Activated naive CD8-positive, alpha-beta T cell treated with anti-CD3 and anti-CD28 coated beads, Interleukin-2, amount 10 ng/mL, durations not matched to agents 7 days and 5 days (primary cell): ENCODE results near the gene SMOC2. TPM values are rescaled to one million over a fixed set of nuclear protein-coding genes. Genes with fewer than 3 reads are reported as not detected.

Experiments used
- ATAC-seq: fragments of 150-1000 bp; cut with Tn5 transposase; one replicate; pipeline ENCODE4 v1.10.0; 2021; ENCODE audit warnings: low read depth, moderate library complexity
- POLR2A ChIA-PET: fragments of 350-600 bp; sonication (Branson Sonifier 250); formaldehyde crosslinking; loops from one replicate; lab custom pipeline; 2021; ENCODE audit warnings: antibody characterized with exemption; lab: Charles Lee
- DNase-seq: peaks from one replicate; pipeline ENCODE4 v3.0.0; 2021
- H3K27ac Mint-ChIP-seq: one replicate; pipeline ENCODE4 v1.8.0; 2022; ENCODE audit warnings: mild to moderate bottlenecking, mixed read lengths
- H3K27me3 Mint-ChIP-seq: one replicate; pipeline ENCODE4 v1.8.0; 2022; ENCODE audit warnings: mild to moderate bottlenecking, moderate library complexity, mixed read lengths
- H3K36me3 Mint-ChIP-seq: one replicate; pipeline ENCODE4 v1.8.0; 2021; ENCODE audit warnings: mild to moderate bottlenecking, mixed read lengths
- H3K4me1 Mint-ChIP-seq: one replicate; pipeline ENCODE4 v1.8.0; 2021; ENCODE audit warnings: mixed read lengths
- H3K4me3 Mint-ChIP-seq: one replicate; pipeline ENCODE4 v1.8.0; 2022; ENCODE audit warnings: mild to moderate bottlenecking, moderate library complexity, mixed read lengths
- H3K9me3 Mint-ChIP-seq: one replicate; pipeline ENCODE4 v1.8.0; 2021; ENCODE audit warnings: mixed read lengths
- total RNA-seq, 2 experiments: library from RNA; stranded (reverse); gene quantifications; one replicate each; pipeline ENCODE4 v1.2.3, GENCODE V29; 2021

SMOC2 gene
- total RNA-seq, 2 experiments from 2014 or later = not detected

GRCh38 chr6:168508903-168509302 lies 67.9 kb downstream of the SMOC2 start:
- POLR2A ChIA-PET = no interaction called here
- H3K27me3 Mint-ChIP-seq = no peaks in the 10 kb centered on the region
- H3K27ac Mint-ChIP-seq = no peak overlapping the region
- peaks cover 2% of the 10 kb centered on the region for H3K4me1 Mint-ChIP-seq
- no peak for ATAC-seq
- DNase-seq = no peak
- no peaks in the 10 kb centered on the region for H3K9me3 Mint-ChIP-seq
- no peak overlapping the region for H3K4me3 Mint-ChIP-seq
- no peaks in the 10 kb centered on the region for H3K36me3 Mint-ChIP-seq

GRCh38 chr6:168513766-168514165 lies 72.8 kb downstream of the SMOC2 start:
- DNase-seq = no peak
- Mint-ChIP-seq H3K4me3 (no peak overlapping the region), H3K4me1 (no peaks in the 10 kb centered on the region), H3K36me3 (no peaks in the 10 kb centered on the region), H3K27ac (no peak overlapping the region), H3K9me3 (no peaks in the 10 kb centered on the region), H3K27me3 (no peaks in the 10 kb centered on the region)
- POLR2A ChIA-PET = no interaction called here
- no peak for ATAC-seq

GRCh38 chr6:168514216-168514615 lies 73.2 kb downstream of the SMOC2 start:
- no peak overlapping the region for H3K27ac Mint-ChIP-seq
- H3K27me3 Mint-ChIP-seq = no peaks in the 10 kb centered on the region
- DNase-seq (no peak), ATAC-seq (no peak)
- H3K9me3 Mint-ChIP-seq = no peaks in the 10 kb centered on the region
- H3K4me1 Mint-ChIP-seq = no peaks in the 10 kb centered on the region
- no peak overlapping the region for H3K4me3 Mint-ChIP-seq
- POLR2A ChIA-PET = no interaction called here
- no peaks in the 10 kb centered on the region for H3K36me3 Mint-ChIP-seq

- H3K4me1 Mint-ChIP-seq = no peaks in the 10 kb centered on the region
- POLR2A ChIA-PET = no interaction called here
- no peaks in the 10 kb centered on the region for H3K27me3 Mint-ChIP-seq
- no peak for DNase-seq
- no peaks in the 10 kb centered on the region for H3K36me3 Mint-ChIP-seq
- no peak overlapping the region for H3K4me3 Mint-ChIP-seq
- no peaks in the 10 kb centered on the region for H3K9me3 Mint-ChIP-seq
- no peak for ATAC-seq
- H3K27ac Mint-ChIP-seq = no peak overlapping the region
Observed at GRCh38 chr6:168515376-168515775, 74.4 kb downstream of the SMOC2 start.

GRCh38 chr6:168516944-168517741 lies 76.2 kb downstream of the SMOC2 start:
- ATAC-seq = no peak

GRCh38 chr6:168517742-168518347 lies 76.9 kb downstream of the SMOC2 start:
- ATAC-seq (no peak), DNase-seq (no peak)
- no peaks in the 10 kb centered on the region for H3K4me1 Mint-ChIP-seq
- H3K36me3 Mint-ChIP-seq = no peaks in the 10 kb centered on the region
- H3K9me3 Mint-ChIP-seq = peaks cover 1% of the 10 kb centered on the region
- H3K27ac Mint-ChIP-seq = no peak overlapping the region
- H3K4me3 Mint-ChIP-seq = no peak overlapping the region
- no peaks in the 10 kb centered on the region for H3K27me3 Mint-ChIP-seq
- POLR2A ChIA-PET = no interaction called here

More at GRCh38 chr6:168516944-168517741, 76.2 kb downstream of the SMOC2 start:
- POLR2A ChIA-PET = no interaction called here
- DNase-seq = no peak
- Mint-ChIP-seq H3K36me3 (no peaks in the 10 kb centered on the region), H3K27ac (no peak overlapping the region), H3K9me3 (peaks cover 1% of the 10 kb centered on the region), H3K4me3 (no peak overlapping the region), H3K4me1 (no peaks in the 10 kb centered on the region), H3K27me3 (no peaks in the 10 kb centered on the region)

GRCh38 chr6:168518348-168518745 lies 77.4 kb downstream of the SMOC2 start:
- no peaks in the 10 kb centered on the region for H3K36me3 Mint-ChIP-seq
- POLR2A ChIA-PET = no interaction called here
- H3K4me1 Mint-ChIP-seq = no peaks in the 10 kb centered on the region
- no peaks in the 10 kb centered on the region for H3K27me3 Mint-ChIP-seq
- DNase-seq (no peak), ATAC-seq (no peak)
- H3K27ac Mint-ChIP-seq = no peak overlapping the region
- H3K4me3 Mint-ChIP-seq = no peak overlapping the region
- H3K9me3 Mint-ChIP-seq = peaks cover 1% of the 10 kb centered on the region

- no peak overlapping the region for H3K4me3 Mint-ChIP-seq
- ATAC-seq = no peak
- no peaks in the 10 kb centered on the region for H3K4me1 Mint-ChIP-seq
- H3K36me3 Mint-ChIP-seq = no peaks in the 10 kb centered on the region
- no peak overlapping the region for H3K27ac Mint-ChIP-seq
- POLR2A ChIA-PET = no interaction called here
- no peak for DNase-seq
- H3K27me3 Mint-ChIP-seq = no peaks in the 10 kb centered on the region
- peaks cover 1% of the 10 kb centered on the region for H3K9me3 Mint-ChIP-seq
Observed at GRCh38 chr6:168518867-168519266, 77.9 kb downstream of the SMOC2 start.

GRCh38 chr6:168520233-168520632 lies 79.2 kb downstream of the SMOC2 start:
- Mint-ChIP-seq H3K4me3 (no peak overlapping the region), H3K27me3 (no peaks in the 10 kb centered on the region), H3K27ac (no peak overlapping the region), H3K36me3 (no peaks in the 10 kb centered on the region), H3K4me1 (no peaks in the 10 kb centered on the region), H3K9me3 (peaks cover 1% of the 10 kb centered on the region)
- POLR2A ChIA-PET = no interaction called here
- ATAC-seq (no peak), DNase-seq (no peak)

GRCh38 chr6:168524571-168525001 lies 83.6 kb downstream of the SMOC2 start:
- ATAC-seq = no peak
- peaks cover 1% of the 10 kb centered on the region for H3K9me3 Mint-ChIP-seq
- DNase-seq = no peak
- no peaks in the 10 kb centered on the region for H3K27me3 Mint-ChIP-seq
- no peaks in the 10 kb centered on the region for H3K36me3 Mint-ChIP-seq
- no peak overlapping the region for H3K27ac Mint-ChIP-seq
- H3K4me1 Mint-ChIP-seq = no peaks in the 10 kb centered on the region
- POLR2A ChIA-PET = no interaction called here
- H3K4me3 Mint-ChIP-seq = no peak overlapping the region

- ATAC-seq (no peak), DNase-seq (no peak)
- H3K27ac Mint-ChIP-seq = no peak overlapping the region
- H3K4me1 Mint-ChIP-seq = no peaks in the 10 kb centered on the region
- H3K27me3 Mint-ChIP-seq = no peaks in the 10 kb centered on the region
- H3K9me3 Mint-ChIP-seq = peaks cover 1% of the 10 kb centered on the region
- no peaks in the 10 kb centered on the region for H3K36me3 Mint-ChIP-seq
- POLR2A ChIA-PET = no interaction called here
- H3K4me3 Mint-ChIP-seq = no peak overlapping the region
Observed at GRCh38 chr6:168525114-168525513, 84.1 kb downstream of the SMOC2 start.

- H3K4me3 Mint-ChIP-seq = no peak overlapping the region
- H3K27ac Mint-ChIP-seq = no peak overlapping the region
- no peaks in the 10 kb centered on the region for H3K4me1 Mint-ChIP-seq
- no peaks in the 10 kb centered on the region for H3K9me3 Mint-ChIP-seq
- H3K27me3 Mint-ChIP-seq = no peaks in the 10 kb centered on the region
- no peak for ATAC-seq
- no peaks in the 10 kb centered on the region for H3K36me3 Mint-ChIP-seq
- DNase-seq = no peak
- POLR2A ChIA-PET = no interaction called here
Observed at GRCh38 chr6:168525926-168526630, 85.1 kb downstream of the SMOC2 start.

- POLR2A ChIA-PET = no interaction called here
- Mint-ChIP-seq H3K27ac (no peak overlapping the region), H3K4me1 (no peaks in the 10 kb centered on the region), H3K36me3 (no peaks in the 10 kb centered on the region), H3K9me3 (no peaks in the 10 kb centered on the region), H3K4me3 (no peak overlapping the region), H3K27me3 (no peaks in the 10 kb centered on the region)
- ATAC-seq (no peak), DNase-seq (no peak)
Observed at GRCh38 chr6:168526841-168527281, 85.9 kb downstream of the SMOC2 start.
